Heart left ventricle (tissue), 16 donors: ENCODE results near the gene ADGRV1. TPM values are rescaled to one million over a fixed set of nuclear protein-coding genes. Genes with fewer than 3 reads are reported as not detected.

Source experiments
- ATAC-seq, 4 donors: fragments of 200-7000 bp; cut with Tn5 transposase; one replicate each; pipeline ENCODE4 v1.9.1; 2020 to 2022; ENCODE audit warnings: moderate library complexity in 4 of 4, mild to moderate bottlenecking in 3 of 4, moderate number of reproducible peaks in 1 of 4
- DNase-seq, 5 donors: peaks; one replicate each; pipeline ENCODE4 v3.0.0-alpha.2; 2020
- H3K27ac ChIP-seq, 12 donors: fragments of 200-600 bp; sonication (generic) in 4 of 12; one replicate each; pipeline versions ENCODE4 v1.5.0 to v1.8.0; 2016 to 2022; ENCODE audit warnings: mild to moderate bottlenecking in 2 of 12
- H3K27me3 ChIP-seq, 9 donors: fragments of 200-600 bp; sonication (generic) in 2 of 9; one replicate each; pipeline versions ENCODE4 v1.5.1 to v1.8.0; 2016 to 2022; ENCODE audit warnings: mild to moderate bottlenecking in 3 of 9
- H3K36me3 ChIP-seq, 9 donors: fragments of 200-600 bp; sonication (generic) in 2 of 9; one replicate each; pipeline versions ENCODE4 v1.5.0 to v1.8.0; 2018 to 2022; ENCODE audit warnings: mild to moderate bottlenecking in 2 of 9
- H3K4me1 ChIP-seq, 12 donors: fragments of 200-600 bp; sonication (generic) in 4 of 12; one replicate each; pipeline versions ENCODE4 v1.5.0 to v1.8.0; 2016 to 2022; ENCODE audit warnings: mild to moderate bottlenecking in 3 of 12
- H3K4me3 ChIP-seq, 12 donors: fragments of 200-600 bp; sonication (generic) in 4 of 12; one replicate each; pipeline versions ENCODE4 v1.5.0 to v1.8.0; 2017 to 2022; ENCODE audit warnings: mild to moderate bottlenecking in 9 of 12, moderate library complexity in 4 of 12
- H3K9me3 ChIP-seq, 12 donors: fragments of 200-600 bp; sonication (generic) in 4 of 12; one replicate each; pipeline versions ENCODE4 v1.5.0 to v1.8.0; 2016 to 2022; ENCODE audit warnings: mild to moderate bottlenecking in 1 of 12
- POLR2A ChIP-seq, 2 donors: fragments of 450-650 bp; IDR thresholded peaks; one replicate each; pipeline ENCODE4 v1.6.1; 2017; ENCODE audit warnings: antibody characterized with exemption in 2 of 2, mild to moderate bottlenecking in 2 of 2, moderate library complexity in 2 of 2
- WGBS, 4 donors: extraction: QIAGEN DNeasy Blood & Tissue Kit in 2 of 4; methylation state at CpG; one replicate each; pipeline versions ENCODE4 v1.1.5 to v1.1.7; 2013 to 2018; 5-methylcytosine and 5-hydroxymethylcytosine counted together
- intact Hi-C, 10 donors: fragments of 100-400 bp; cut with DNase I; formaldehyde crosslinking; loops; one replicate each; pipeline versions ENCODE4 v1.11.1 to v1.14.2; 2022
- polyA plus RNA-seq, 2 donors: library from polyadenylated mRNA; stranded (reverse); fragments of 200-250 nt; gene quantifications; one replicate each; pipeline ENCODE4 v1.2.3, GENCODE V29; 2013
- total RNA-seq, 9 donors: library from RNA; depleted of rRNA in 2 of 9; stranded (reverse); fragments of >200 nt in 2 of 9; fragmentation: NEBNext Ultra II Directional in 3 of 9; extraction: Animal tissue kit (Norgen Biotek cat#: 25700) in 3 of 9; gene quantifications; one replicate each; pipeline versions ENCODE4 v1.1.0 to v1.2.4, GENCODE V29; 2016 to 2023
- TF ChIP-seq, protein P1 (sequence below), 12 donors: fragments of 200-600 bp; sonication (generic) in 4 of 12; IDR thresholded peaks; one replicate each; pipeline versions ENCODE4 v1.5.0 to v1.8.0; 2018 to 2022; ENCODE audit warnings: antibody characterized with exemption in 12 of 12, mild to moderate bottlenecking in 5 of 12
- donor health status: ischemic (EF 13 %, LVEDD 7.1; RV severe dilation, severe dysfunction).
- donor health status: healthy with polysubstance abuse.
- donor health status: DM: no; HTN: yes; CAD: no.
- donor health status: DM: no; HTN: no; CAD: no.
- donor health status: ischemic (EF 25% LVEDD 6.9; RV normal size, moderate dysfunction).
- donor health status: ischemic (EF 25% LVEDD 5.7; RV mildly dilated, moderate dysfunction).
- donor health status: healthy.
- donor health status: DM: yes; HTN: yes; CAD: no.
- donor health status: ischemic (EF 35%, LVEDD 5.7; RV mildly dilated, moderate dysfunction).
- donor health status: nonischemic (EF 11% LVEDD 7.7; RV severe dilation, severe dysfunction).
- donor health status: DM: yes; HTN: yes; CAD: no.
- donor health status: PGD.
- donor health status: ischemic (EF 29% LVEDD 5.4; RV normal size, mild dysfunction).
- donor health status: nonischemic (EF 23%, LVEDD 6.1; RV moderate dilation, normal function).

Gene ADGRV1
- total and polyA plus RNA-seq, 11 donors: 0.25 to 0.29 TPM; not detected in 9

DNA sequence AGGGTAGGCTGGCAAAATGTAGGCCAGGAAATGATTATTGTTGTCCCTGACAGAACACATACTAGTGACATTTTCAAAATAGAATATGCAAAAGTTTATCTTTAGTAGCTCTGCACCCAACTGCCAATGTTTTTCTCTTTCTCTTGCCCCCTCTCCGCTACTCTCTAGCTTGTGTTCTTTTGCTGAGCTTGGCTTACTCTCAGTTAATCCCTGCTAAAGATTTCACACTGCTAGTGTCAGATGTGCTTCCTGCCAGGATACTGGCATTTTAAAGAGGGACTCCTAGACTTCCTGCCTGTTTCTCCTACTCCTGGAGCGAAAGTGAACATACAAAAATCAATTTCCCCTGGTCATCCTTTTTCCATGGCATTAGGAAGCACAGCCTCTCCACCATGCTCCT lies 564.1 kb downstream of the ADGRV1 start:
- no peaks in the 10 kb centered on the region for H3K36me3 ChIP-seq
- TF ChIP-seq POLR2A (IDR thresholded peaks at IDR 0.05): no peak
- TF ChIP-seq, protein P1, sequence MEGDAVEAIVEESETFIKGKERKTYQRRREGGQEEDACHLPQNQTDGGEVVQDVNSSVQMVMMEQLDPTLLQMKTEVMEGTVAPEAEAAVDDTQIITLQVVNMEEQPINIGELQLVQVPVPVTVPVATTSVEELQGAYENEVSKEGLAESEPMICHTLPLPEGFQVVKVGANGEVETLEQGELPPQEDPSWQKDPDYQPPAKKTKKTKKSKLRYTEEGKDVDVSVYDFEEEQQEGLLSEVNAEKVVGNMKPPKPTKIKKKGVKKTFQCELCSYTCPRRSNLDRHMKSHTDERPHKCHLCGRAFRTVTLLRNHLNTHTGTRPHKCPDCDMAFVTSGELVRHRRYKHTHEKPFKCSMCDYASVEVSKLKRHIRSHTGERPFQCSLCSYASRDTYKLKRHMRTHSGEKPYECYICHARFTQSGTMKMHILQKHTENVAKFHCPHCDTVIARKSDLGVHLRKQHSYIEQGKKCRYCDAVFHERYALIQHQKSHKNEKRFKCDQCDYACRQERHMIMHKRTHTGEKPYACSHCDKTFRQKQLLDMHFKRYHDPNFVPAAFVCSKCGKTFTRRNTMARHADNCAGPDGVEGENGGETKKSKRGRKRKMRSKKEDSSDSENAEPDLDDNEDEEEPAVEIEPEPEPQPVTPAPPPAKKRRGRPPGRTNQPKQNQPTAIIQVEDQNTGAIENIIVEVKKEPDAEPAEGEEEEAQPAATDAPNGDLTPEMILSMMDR (IDR thresholded peaks at IDR 0.05): no peak
- no peaks in the 10 kb centered on the region for H3K27me3 ChIP-seq
- 52 to 75% (median 63%) methylated on average over 2 of the region's 2 CpGs for WGBS, 4 donors
- no peak overlapping the region for H3K4me3 ChIP-seq
- peaks cover 0 to 86% (median 31%) of the 10 kb centered on the region in 12 donors for H3K4me1 ChIP-seq
- H3K9me3 ChIP-seq: no peaks in the 10 kb centered on the region
- intact Hi-C loops: no loop called here
- no peak for DNase-seq
- peak in 2 of 4 donors; percentile 18 to 61 for ATAC-seq
- peak overlapping the region in 9 of 12 donors; percentile 10 to 70 (median 64) for H3K27ac ChIP-seq

DNA sequence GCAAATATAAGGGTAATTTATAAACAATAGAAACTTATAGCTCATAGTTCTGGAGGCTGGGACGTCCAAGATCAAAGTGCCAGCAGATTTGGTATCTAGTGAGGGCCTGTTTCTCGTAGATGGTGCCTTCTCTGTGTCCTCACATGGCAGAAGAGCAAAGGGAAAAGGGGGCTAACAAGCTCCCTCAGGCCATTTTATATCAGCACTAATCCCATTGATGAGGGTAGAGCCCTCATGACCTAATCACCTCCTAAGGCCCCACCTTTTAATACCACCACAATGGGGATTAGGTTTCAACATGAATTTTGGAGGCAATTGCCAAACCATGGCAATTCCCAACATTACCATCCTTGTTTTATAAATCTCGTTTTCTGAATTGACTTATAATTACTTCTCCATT lies 564.7 kb downstream of the ADGRV1 start:
- ATAC-seq (no peak), DNase-seq (no peak)
- intact Hi-C loops: no loop called here
- Histone ChIP-seq H3K36me3 (no peaks in the 10 kb centered on the region), H3K27me3 (no peaks in the 10 kb centered on the region), H3K9me3 (no peaks in the 10 kb centered on the region), H3K27ac (peak overlapping the region in 6 of 12 donors; percentile 10 to 70 (median 66)), H3K4me3 (no peak overlapping the region), H3K4me1 (peaks cover 0 to 91% (median 32%) of the 10 kb centered on the region in 12 donors)
- 53 to 58% (median 55%) methylated on average over 3 of the region's 3 CpGs for WGBS, 4 donors
- TF ChIP-seq POLR2A (IDR thresholded peaks at IDR 0.05): no peak
- TF ChIP-seq, protein P1 (IDR thresholded peaks at IDR 0.05): no peak

DNA sequence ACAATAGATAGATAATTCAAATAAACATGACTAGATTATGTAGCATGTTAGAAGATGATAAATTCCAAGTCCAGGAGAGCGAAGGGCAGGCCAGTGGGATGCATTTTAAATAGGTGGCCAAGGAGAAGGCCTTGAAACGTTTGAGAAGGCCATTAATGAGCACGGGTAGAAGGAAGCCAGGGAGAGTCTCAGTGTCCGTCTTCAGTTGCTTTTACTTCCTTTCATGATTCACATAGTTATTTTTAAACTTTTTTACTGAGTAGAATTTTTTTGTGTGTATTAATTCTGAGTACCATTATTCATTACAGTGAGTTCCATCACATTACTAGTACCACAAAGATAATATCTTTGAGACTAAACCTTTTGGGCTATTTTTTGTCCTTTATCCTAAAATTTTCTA lies 565.3 kb downstream of the ADGRV1 start:
- H3K4me3 ChIP-seq: no peak overlapping the region
- H3K4me1 ChIP-seq: peaks cover 0 to 87% (median 32%) of the 10 kb centered on the region in 12 donors
- no peak for TF ChIP-seq POLR2A (IDR thresholded peaks at IDR 0.05)
- TF ChIP-seq, protein P1 (IDR thresholded peaks at IDR 0.05): no peak
- ATAC-seq: no peak
- WGBS, 4 donors: 50 to 68% (median 59%) methylated on average over 4 of the region's 4 CpGs
- H3K9me3 ChIP-seq: no peaks in the 10 kb centered on the region
- intact Hi-C loops: no loop called here
- H3K36me3 ChIP-seq: no peaks in the 10 kb centered on the region
- peak overlapping the region in 8 of 12 donors; percentile 3 to 70 (median 59) for H3K27ac ChIP-seq
- DNase-seq: no peak
- H3K27me3 ChIP-seq: no peaks in the 10 kb centered on the region

DNA sequence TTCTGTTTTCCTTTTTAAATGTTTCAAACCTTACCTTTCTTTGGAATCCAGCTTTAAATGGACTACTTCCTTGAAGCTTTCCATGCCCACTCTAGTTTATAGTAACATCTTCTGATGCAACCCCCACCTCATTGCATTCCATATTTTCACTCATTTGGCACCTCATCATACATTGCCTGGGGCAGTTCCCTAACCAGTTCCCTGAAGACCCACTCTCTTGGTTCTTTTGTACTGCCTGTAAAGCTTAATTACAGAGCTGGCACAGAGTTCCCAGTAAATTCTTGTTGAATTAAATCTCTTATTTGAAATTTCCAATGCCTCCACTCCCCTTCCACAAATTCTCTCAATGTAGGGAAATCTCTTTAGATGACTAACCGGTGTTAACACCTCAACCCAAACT lies 567.3 kb downstream of the ADGRV1 start:
- Histone ChIP-seq H3K36me3 (no peaks in the 10 kb centered on the region), H3K27me3 (no peaks in the 10 kb centered on the region), H3K4me1 (peaks cover 0 to 70% (median 25%) of the 10 kb centered on the region in 12 donors), H3K27ac (peak overlapping the region in 8 of 12 donors; percentile 30 to 70 (median 64)), H3K9me3 (no peaks in the 10 kb centered on the region), H3K4me3 (no peak overlapping the region)
- ATAC-seq (no peak), DNase-seq (no peak)
- WGBS, 4 donors: 66 to 84% (median 75%) methylated on average over 1 of the region's 1 CpG
- no peak for TF ChIP-seq POLR2A (IDR thresholded peaks at IDR 0.05)
- TF ChIP-seq, protein P1 (IDR thresholded peaks at IDR 0.05): no peak
- intact Hi-C loops: no loop called here
